Subcutaneous abdominal adipose tissue (tissue), 5 donors: Measurements from ENCODE around the gene HRH1.

Experiments used
- H3K27ac ChIP-seq: one replicate; pipeline ENCODE4 v1.7.0; 2013; ENCODE audit warnings: low read depth, mild to moderate bottlenecking, inconsistent platforms, low read length, moderate library complexity
- H3K27me3 ChIP-seq, 5 donors: one replicate each; pipeline ENCODE4 v1.7.0; 2013; ENCODE audit warnings: low read length in 5 of 5, inconsistent platforms in 1 of 5; ENCODE audit not compliant: control insufficient read depth in 5 of 5, insufficient read depth in 4 of 5
- H3K36me3 ChIP-seq, 5 donors: one replicate each; pipeline ENCODE4 v1.7.0; 2013; ENCODE audit warnings: low read length in 5 of 5; ENCODE audit not compliant: control insufficient read depth in 5 of 5, insufficient read depth in 5 of 5
- H3K4me1 ChIP-seq, 5 donors: one replicate each; pipeline ENCODE4 v1.7.0; 2013; ENCODE audit warnings: low read length in 5 of 5, mild to moderate bottlenecking in 3 of 5, moderate library complexity in 1 of 5; ENCODE audit not compliant: control insufficient read depth in 5 of 5, insufficient read depth in 5 of 5
- H3K4me3 ChIP-seq, 5 donors: one replicate each; pipeline ENCODE4 v1.7.0; 2013; ENCODE audit warnings: low read length in 5 of 5, low read depth in 1 of 5
- H3K9ac ChIP-seq, 5 donors: one replicate each; pipeline ENCODE4 v1.7.0; 2013; ENCODE audit warnings: low read length in 5 of 5, mild to moderate bottlenecking in 4 of 5, moderate library complexity in 3 of 5
- H3K9me3 ChIP-seq, 5 donors: one replicate each; pipeline ENCODE4 v1.7.0; 2013; ENCODE audit warnings: low read length in 5 of 5; ENCODE audit not compliant: control insufficient read depth in 5 of 5
- donor health status: healthy.
- donor health status: healthy.
- donor health status: healthy.
- donor health status: healthy.
- donor health status: healthy.

HRH1 gene

DNA sequence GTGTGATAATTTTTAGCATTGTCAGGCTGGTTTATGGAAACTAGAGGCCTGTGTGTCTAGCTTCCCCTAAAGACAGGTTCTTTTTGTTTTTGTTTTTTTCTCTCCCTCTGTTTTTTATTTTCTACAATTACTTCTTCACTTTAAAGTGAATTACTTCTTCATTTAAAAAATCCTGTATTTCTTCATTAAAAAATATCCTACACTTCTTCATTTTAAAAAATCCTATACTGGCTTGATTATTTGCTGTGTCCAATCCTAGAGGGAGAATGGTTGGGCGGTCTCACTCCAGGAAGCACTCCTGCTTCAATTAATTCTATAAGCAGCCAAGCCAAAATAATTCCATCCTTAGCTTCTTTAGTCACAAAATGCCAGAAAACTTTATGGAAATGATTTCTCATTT lies 129.7 kb downstream of the HRH1 start:
- Histone ChIP-seq H3K9me3 (no peaks in the 10 kb centered on the region), H3K36me3 (peaks cover 4 to 19% (median 7%) of the 10 kb centered on the region in 5 donors), H3K27ac (no peak overlapping the region), H3K4me3 (no peak overlapping the region), H3K4me1 (peaks cover 9 to 42% (median 32%) of the 10 kb centered on the region in 5 donors), H3K27me3 (no peaks in the 10 kb centered on the region), H3K9ac (no peak overlapping the region)

DNA sequence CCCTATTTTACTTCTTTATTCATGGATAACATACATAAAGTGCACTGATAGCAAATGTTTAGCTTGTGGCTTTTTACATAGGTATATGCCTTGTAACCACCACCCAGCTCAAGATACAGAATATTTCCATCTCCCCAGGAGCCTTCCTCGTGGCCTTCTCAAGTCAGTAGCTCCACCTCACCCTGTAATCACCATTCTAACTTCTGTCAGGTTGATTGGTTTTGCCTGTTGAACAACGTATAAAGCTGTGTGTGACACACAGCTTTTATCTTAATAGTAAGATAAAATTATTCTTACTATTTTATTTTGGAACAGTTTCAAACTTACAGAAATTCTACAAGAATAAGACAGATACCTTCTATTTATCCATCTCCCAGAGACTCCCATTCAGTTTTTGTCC lies 131.2 kb downstream of the HRH1 start:
- Histone ChIP-seq H3K36me3 (peaks cover 4 to 19% (median 7%) of the 10 kb centered on the region in 5 donors), H3K9ac (no peak overlapping the region), H3K9me3 (no peaks in the 10 kb centered on the region), H3K4me3 (no peak overlapping the region), H3K4me1 (peaks cover 13 to 55% (median 44%) of the 10 kb centered on the region in 5 donors), H3K27me3 (no peaks in the 10 kb centered on the region), H3K27ac (no peak overlapping the region)

DNA sequence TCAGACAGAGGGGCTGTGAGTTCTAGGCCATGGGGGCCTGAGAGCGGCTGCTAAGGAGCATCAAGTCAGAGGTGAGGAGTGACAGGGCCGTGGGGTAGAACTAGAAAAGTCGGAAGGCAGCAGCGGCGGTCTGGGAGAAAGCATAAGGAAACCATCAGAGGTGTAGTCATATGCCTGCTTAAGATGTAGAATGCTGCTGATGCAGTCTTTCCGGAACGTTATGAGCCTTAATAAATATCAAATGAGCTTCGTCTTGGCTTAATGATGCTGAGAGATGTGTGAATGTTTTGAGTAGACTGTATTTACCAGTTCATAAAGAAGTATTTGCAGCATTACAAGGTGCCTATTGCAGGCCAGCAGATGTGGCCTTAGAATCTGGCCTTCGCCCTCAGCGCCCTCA lies 133.1 kb downstream of the HRH1 start:
- peak overlapping the region in 1 of 5 donors; percentile 22 for H3K9ac ChIP-seq

DNA sequence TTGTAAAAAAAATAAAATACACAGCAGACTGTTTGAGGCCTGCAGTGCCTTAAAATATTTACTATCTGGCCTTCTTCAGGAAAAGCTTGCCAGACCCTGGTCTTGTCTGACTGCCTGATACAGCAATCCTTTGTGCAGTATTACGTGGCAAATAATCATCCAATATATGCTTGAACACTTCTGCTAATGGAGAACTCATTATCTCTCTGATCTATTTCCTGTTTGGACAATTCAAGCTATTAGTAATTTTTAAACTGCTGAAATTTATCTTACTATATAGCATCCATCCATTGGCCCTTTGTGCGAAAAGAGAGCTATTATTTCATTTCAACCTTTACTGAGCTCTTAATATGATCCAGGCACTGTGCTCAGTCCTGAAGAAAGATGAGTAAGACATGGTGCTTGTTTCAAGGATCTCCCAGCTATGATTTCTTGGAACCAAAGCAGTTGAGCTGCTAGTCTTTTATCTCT lies 133.8 kb downstream of the HRH1 start:
- Histone ChIP-seq H3K27ac (peak overlapping the region; percentile 86), H3K27me3 (no peaks in the 10 kb centered on the region), H3K9me3 (no peaks in the 10 kb centered on the region), H3K4me1 (peaks cover 11 to 48% (median 35%) of the 10 kb centered on the region in 5 donors), H3K4me3 (no peak overlapping the region), H3K36me3 (peaks cover 0 to 5% (median 0%) of the 10 kb centered on the region in 5 donors), H3K9ac (peak overlapping the region in 1 of 5 donors; percentile 33)

More for the DNA sequence above, 133.1 kb downstream of the HRH1 start:
- Histone ChIP-seq H3K9me3 (no peaks in the 10 kb centered on the region), H3K36me3 (peaks cover 0 to 9% (median 0%) of the 10 kb centered on the region in 5 donors), H3K27me3 (no peaks in the 10 kb centered on the region), H3K4me3 (no peak overlapping the region), H3K4me1 (peaks cover 13 to 54% (median 41%) of the 10 kb centered on the region in 5 donors), H3K27ac (peak overlapping the region; percentile 86)

DNA sequence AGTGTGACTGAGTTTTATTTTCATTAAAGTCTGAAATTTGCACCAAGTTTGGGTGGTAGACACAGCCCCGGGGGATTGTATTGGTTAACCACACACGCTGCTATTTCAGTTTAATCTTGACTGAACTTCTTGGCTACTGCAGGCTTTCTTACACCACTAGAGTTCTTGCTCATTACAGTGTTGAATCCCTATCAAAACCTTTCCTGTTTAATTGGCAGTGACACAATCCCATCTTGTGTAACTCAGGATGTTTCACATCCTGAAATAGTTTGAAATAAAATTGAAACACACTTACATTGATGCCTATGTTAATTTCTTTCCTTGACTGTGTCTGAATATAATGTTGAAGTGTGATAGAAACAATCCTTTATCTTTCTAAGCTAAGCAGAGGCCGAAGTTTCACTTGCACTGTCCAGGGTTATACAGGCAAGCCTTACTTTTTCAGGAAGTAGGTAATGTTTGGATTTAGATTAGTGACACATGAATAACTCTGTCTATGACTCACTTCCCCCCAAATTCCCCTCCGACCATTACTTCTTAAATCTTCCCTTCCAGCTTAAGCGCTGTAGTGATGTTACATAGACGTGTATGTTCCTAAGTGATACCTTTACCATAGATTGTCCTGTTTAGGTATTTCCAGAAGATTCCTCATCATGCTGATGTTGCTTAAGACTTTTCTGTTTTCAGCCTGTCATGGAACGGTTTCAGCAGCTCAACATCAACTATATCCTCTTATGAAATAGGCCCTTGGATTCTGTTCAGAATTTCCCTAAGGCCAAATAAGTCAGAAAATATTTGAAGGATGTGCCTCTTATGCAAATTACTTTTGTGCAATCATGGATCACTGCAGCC lies 134.7 kb downstream of the HRH1 start:
- H3K9ac ChIP-seq = peak overlapping the region; percentile 17 to 68 (median 33)
- peaks cover 7 to 40% (median 28%) of the 10 kb centered on the region in 5 donors for H3K4me1 ChIP-seq
- H3K4me3 ChIP-seq = peak overlapping the region in 1 of 5 donors; percentile 29

DNA sequence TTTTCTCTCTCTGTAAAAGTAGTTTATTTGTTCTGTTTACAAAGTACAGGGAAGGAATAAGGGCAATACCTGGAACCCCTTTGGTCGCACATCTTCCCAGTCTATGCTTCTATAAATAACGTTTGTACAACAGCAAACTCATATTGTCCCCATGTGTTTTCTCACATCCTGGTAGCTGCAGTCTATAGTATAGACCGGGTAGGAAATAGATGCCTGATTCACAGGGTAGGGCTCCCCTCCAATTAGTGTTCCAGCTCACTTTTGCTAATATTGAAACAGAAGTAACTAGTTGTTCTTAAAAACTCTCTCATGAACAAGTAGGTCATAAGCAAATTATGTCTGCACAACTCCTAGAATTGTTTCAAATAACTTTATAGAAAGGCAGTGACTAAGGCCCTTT lies 135.6 kb downstream of the HRH1 start:
- Histone ChIP-seq H3K36me3 (peaks cover 0 to 5% (median 0%) of the 10 kb centered on the region in 5 donors), H3K27ac (peak overlapping the region; percentile 86), H3K4me1 (peaks cover 7 to 40% (median 28%) of the 10 kb centered on the region in 5 donors), H3K9me3 (no peaks in the 10 kb centered on the region), H3K9ac (no peak overlapping the region), H3K27me3 (no peaks in the 10 kb centered on the region), H3K4me3 (no peak overlapping the region)

More for the DNA sequence above, 134.7 kb downstream of the HRH1 start:
- peaks cover 0 to 5% (median 0%) of the 10 kb centered on the region in 5 donors for H3K36me3 ChIP-seq
- H3K9me3 ChIP-seq = no peaks in the 10 kb centered on the region
- H3K27ac ChIP-seq = peak overlapping the region; percentile 86
- no peaks in the 10 kb centered on the region for H3K27me3 ChIP-seq

DNA sequence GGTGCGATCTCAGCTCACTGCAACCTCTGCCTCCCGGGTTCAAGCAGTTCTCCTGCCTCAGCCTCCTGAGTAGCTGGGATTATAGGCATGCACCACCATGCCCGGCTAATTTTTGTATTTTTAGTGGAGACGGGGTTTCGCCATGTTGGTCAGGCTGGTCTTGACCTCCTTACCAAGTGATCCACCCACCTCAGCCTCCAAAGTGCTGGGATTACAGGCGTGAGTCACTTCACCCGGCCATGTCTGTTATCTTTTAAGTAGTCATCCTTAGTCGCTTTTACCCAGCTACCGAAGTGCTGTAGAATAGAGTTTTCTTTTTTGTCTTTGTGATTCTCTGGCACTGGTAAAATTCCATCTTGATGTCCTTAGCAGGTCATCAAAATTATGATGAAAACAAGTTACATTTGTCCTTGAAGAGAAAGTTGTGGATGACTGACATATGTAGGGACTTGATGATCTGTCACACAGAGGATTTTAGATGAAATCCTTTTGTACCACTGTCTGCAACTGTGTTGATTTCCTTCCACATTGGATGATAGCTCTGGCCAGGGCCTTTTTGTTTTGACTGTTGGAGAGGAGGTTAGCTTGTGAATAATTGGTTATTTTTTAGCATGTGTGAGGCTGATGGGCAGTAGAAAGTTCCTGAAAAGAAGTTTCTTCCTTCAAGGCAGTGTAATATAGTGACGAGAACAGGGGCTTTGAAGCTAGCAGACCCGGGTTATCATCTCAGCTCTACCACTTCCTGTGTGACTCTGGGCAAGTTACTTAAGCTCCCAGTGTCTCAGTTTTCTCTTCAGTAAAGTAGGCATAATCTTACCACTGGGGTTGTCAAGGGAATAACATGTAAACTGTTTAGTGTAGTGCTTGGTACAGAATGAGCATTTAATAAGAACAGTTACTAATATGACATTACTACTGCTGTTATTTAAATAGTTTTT lies 136.7 kb downstream of the HRH1 start:
- Histone ChIP-seq H3K9me3 (no peaks in the 10 kb centered on the region), H3K4me3 (no peak overlapping the region), H3K36me3 (peaks cover 0 to 5% (median 0%) of the 10 kb centered on the region in 5 donors), H3K27ac (no peak overlapping the region), H3K4me1 (peaks cover 7 to 40% (median 28%) of the 10 kb centered on the region in 5 donors), H3K27me3 (no peaks in the 10 kb centered on the region), H3K9ac (no peak overlapping the region)

DNA sequence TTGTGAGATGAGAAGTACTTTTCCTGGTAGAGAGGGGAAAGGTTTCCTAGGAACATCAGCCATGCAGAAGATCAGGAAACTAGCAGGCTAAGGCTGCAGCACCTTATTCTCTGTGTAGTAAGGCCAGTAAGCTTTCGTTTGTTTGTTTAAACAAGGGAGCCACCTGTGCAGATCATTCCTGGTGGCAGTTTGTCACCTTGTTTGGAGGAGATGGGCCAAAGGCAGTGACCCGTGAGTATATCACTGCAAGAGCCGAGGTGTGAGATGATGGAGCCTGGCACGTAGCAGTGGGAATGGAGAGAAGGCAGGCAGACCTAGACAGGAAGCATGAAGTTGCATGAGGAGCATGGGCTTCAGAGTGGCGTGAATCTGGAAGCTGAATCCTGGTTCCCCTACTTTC lies 137.5 kb downstream of the HRH1 start:
- no peak overlapping the region for H3K4me3 ChIP-seq
- no peaks in the 10 kb centered on the region for H3K9me3 ChIP-seq
- no peak overlapping the region for H3K9ac ChIP-seq
- no peak overlapping the region for H3K27ac ChIP-seq
- peaks cover 7 to 40% (median 28%) of the 10 kb centered on the region in 5 donors for H3K4me1 ChIP-seq
- peaks cover 0 to 4% (median 0%) of the 10 kb centered on the region in 5 donors for H3K36me3 ChIP-seq
- no peaks in the 10 kb centered on the region for H3K27me3 ChIP-seq

DNA sequence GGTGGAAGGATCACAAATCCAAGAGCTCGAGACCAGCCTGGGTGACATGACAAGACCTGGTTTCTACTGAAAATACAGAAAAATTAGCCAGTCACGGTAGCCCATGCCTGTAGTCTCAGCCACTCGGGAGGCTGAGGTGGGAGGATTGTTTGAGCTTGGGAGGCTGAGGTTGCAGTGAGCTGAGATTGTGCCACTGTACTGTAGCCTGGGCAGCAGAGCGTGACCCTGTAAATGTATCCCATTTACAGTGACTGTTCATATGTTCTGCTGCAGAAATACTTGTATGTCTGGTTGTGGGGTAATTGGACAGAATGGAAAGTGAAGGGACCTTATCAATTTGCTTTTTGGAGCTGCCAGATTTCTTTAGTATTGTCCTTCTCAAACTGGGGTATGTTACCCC lies 142.8 kb downstream of the HRH1 start:
- Histone ChIP-seq H3K4me1 (no peaks in the 10 kb centered on the region), H3K27ac (no peak overlapping the region), H3K4me3 (no peak overlapping the region), H3K9me3 (no peaks in the 10 kb centered on the region), H3K27me3 (no peaks in the 10 kb centered on the region), H3K36me3 (peaks cover 8 to 29% (median 24%) of the 10 kb centered on the region in 5 donors), H3K9ac (no peak overlapping the region)
